Mucosa of rectum (tissue), 2 donors: ENCODE data around the gene ABI3.
A peak's percentile ranks its signal among the peaks of the same experiment; 100 is the strongest.

Experiments
- H3K27ac ChIP-seq, 2 donors: one replicate each; pipeline ENCODE4 v1.7.0; 2013; ENCODE audit warnings: inconsistent platforms in 2 of 2, low read depth in 2 of 2, low read length in 2 of 2
- H3K27me3 ChIP-seq, 2 donors: one replicate each; pipeline ENCODE4 v1.7.0; 2013; ENCODE audit warnings: low read length in 2 of 2; ENCODE audit not compliant: control insufficient read depth in 2 of 2, insufficient read depth in 2 of 2
- H3K36me3 ChIP-seq, 2 donors: one replicate each; pipeline ENCODE4 v1.7.0; 2013; ENCODE audit warnings: low read length in 2 of 2; ENCODE audit not compliant: control insufficient read depth in 2 of 2, insufficient read depth in 2 of 2
- H3K4me1 ChIP-seq, 2 donors: one replicate each; pipeline ENCODE4 v1.7.0; 2013; ENCODE audit warnings: low read length in 2 of 2, mild to moderate bottlenecking in 1 of 2; ENCODE audit not compliant: control insufficient read depth in 2 of 2, insufficient read depth in 2 of 2
- H3K4me3 ChIP-seq, 2 donors: one replicate each; pipeline ENCODE4 v1.7.0; 2013; ENCODE audit warnings: low read length in 2 of 2
- H3K9ac ChIP-seq, 2 donors: one replicate each; pipeline ENCODE4 v1.7.0; 2013; ENCODE audit warnings: low read length in 2 of 2, low read depth in 1 of 2, mild to moderate bottlenecking in 1 of 2
- H3K9me3 ChIP-seq, 2 donors: one replicate each; pipeline ENCODE4 v1.7.0; 2013; ENCODE audit warnings: low read length in 2 of 2; ENCODE audit not compliant: control insufficient read depth in 2 of 2
- donor health status: healthy.
- donor health status: Normal muscosa, but diverticular disease.

The ABI3 gene

DNA sequence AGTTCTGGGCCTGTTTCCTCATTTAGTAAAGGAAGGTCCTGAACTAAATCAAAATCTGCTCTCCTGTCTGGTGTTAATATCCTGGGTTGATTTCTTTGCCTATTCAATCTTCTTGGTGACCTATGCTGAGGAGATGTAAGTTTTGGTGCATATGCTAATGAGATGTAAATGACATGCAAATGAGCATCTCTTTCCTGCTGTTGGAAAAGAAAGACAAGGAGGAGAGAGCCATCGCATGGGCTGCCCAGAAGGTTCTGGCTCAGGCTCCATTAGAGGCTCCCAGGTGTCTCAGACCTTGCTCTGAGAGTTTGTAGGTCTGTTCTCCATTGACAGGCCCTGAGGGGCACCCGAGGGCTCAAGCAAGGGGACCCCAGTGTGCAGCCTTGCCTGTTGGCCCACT is 3.3 kb downstream of the ABI3 start:
- no peaks in the 10 kb centered on the region for H3K27me3 ChIP-seq
- H3K4me3 ChIP-seq, result peak overlapping the region; percentile 2 to 45
- H3K27ac ChIP-seq, result peak overlapping the region in 1 of 2 donors; percentile 24
- no peaks in the 10 kb centered on the region for H3K9me3 ChIP-seq
- H3K9ac ChIP-seq, result no peak overlapping the region
- H3K36me3 ChIP-seq, result no peaks in the 10 kb centered on the region
- peaks cover 26 to 30% of the 10 kb centered on the region in 2 donors for H3K4me1 ChIP-seq

DNA sequence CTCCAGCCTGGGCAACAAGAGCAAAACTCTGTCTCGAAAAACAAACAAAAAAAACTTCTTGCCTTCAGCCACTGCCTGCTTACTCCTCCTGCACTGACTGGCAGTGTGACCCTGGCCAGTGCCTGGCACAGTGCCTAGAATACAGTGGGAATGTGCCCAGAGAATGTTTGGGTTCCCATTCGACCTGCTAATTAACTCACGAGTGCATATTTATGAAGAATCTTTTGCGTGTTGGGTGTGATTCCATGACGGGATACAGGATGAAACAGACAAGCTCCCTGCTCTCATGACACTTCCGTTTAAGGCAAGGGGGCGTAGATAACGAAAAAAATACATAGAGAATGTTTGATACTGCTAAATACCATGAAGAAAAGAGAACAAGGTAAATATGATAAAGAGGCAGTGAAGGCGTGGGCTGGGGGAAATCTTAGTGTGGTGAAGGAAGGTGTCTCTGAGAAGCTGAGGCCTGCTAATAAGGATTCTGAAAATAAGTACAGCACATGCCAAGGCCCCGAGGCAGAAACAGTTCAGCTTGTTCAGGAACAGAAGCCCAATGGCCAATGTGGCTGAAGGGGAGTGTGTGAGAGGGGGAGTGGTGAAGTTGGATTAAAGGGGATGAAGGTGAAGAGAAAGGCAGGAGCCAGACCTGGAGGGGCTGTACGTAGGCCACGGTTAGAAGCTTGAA is 4.3 kb downstream of the ABI3 start:
- peak overlapping the region in 1 of 2 donors; percentile 22 for H3K4me3 ChIP-seq
- H3K27me3 ChIP-seq, result no peaks in the 10 kb centered on the region
- peak overlapping the region; percentile 2 to 19 for H3K27ac ChIP-seq
- H3K9me3 ChIP-seq, result no peaks in the 10 kb centered on the region
- H3K4me1 ChIP-seq, result peaks cover 19 to 23% of the 10 kb centered on the region in 2 donors
- no peaks in the 10 kb centered on the region for H3K36me3 ChIP-seq
- H3K9ac ChIP-seq, result no peak overlapping the region

DNA sequence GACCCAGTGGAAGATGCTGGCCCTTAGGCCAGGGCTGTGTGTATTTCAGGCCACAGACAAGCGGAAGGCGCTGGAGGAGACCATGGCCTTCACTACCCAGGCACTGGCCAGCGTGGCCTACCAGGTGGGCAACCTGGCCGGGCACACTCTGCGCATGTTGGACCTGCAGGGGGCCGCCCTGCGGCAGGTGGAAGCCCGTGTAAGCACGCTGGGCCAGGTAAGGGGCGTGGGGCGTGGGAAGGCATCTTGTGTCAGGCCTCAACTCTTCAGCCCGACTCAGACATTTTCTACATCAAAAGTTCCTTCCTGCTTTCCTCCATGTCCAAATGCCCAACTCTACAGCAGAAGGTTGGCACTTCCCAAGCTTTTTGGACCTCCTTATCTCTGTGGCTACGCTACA is 6.0 kb downstream of the ABI3 start:
- Histone ChIP-seq H3K4me1 (peaks cover 17 to 23% of the 10 kb centered on the region in 2 donors), H3K27ac (peak overlapping the region; percentile 50 to 70)

DNA sequence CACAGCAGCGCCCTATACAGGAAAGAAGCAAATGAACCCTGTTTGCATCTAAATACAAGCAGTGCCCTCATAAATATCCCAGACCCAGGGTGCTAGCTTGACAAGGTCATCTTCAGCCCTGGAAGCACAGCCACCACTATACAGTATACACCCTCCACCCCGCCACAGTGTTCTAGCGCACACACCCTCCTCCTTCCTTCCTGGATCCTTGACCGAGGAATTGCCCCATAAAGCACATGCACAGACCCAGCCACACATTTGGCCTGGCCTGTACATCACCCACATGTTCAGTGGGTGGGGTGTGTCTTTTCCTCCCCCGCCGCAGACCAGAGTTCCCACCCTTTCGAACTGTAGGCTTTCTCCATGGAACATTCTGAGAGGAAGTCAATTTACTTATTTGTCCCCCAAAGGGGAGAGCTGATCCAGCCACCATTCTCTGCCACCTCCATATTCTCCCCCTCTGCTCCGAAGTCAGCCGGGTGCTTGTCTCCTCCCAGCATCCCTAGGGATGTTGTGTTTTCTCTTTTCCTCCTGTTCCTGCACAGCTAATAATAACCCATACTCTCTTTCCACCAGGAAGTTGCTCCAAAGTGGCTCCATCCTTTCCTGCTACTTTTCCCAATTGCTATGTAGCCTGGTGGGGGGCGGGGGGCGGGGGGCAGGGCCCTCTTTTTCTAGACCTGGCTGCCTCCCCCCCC is 6.6 kb downstream of the ABI3 start:
- H3K9me3 ChIP-seq, result no peaks in the 10 kb centered on the region
- H3K9ac ChIP-seq, result no peak overlapping the region
- no peaks in the 10 kb centered on the region for H3K27me3 ChIP-seq
- no peak overlapping the region for H3K4me3 ChIP-seq
- peak overlapping the region in 1 of 2 donors; percentile 70 for H3K27ac ChIP-seq
- peaks cover 17 to 23% of the 10 kb centered on the region in 2 donors for H3K4me1 ChIP-seq
- no peaks in the 10 kb centered on the region for H3K36me3 ChIP-seq

More for the DNA sequence above, 6.0 kb downstream of the ABI3 start:
- no peaks in the 10 kb centered on the region for H3K9me3 ChIP-seq
- no peaks in the 10 kb centered on the region for H3K36me3 ChIP-seq
- H3K9ac ChIP-seq, result no peak overlapping the region
- peak overlapping the region in 1 of 2 donors; percentile 4 for H3K4me3 ChIP-seq
- H3K27me3 ChIP-seq, result no peaks in the 10 kb centered on the region

DNA sequence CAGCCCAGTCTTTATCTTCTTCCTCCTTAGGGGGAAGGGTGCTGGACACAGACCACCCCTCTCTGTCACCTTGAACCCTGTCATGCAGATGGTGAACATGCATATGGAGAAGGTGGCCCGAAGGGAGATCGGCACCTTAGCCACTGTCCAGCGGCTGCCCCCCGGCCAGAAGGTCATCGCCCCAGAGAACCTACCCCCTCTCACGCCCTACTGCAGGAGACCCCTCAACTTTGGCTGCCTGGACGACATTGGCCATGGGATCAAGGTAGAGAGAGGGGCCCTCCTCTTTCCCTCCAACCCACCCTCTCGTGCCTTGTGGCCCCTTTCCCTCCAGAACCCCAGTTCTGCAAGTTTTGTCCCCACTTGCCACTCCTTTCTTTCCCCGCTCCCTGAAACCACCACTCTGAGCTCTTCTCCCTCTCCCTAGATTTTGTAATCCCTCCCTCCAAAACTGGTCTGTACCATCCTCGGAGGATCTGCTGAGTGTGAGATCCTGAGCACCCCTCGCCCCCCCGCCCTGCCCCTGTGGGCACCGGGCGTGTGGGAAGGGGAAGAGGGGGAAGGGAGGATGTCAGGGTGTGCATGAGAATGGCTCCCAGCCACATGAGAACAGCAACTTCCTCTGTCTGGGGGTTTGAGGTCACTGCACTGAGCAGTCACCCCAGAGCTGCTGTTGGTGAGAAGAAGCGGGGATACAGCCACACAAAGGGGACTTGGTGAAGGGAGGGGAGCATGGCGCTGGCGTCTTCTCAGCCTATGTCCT is 7.3 kb downstream of the ABI3 start:
- no peak overlapping the region for H3K9ac ChIP-seq
- no peak overlapping the region for H3K4me3 ChIP-seq
- peaks cover 17 to 20% of the 10 kb centered on the region in 2 donors for H3K4me1 ChIP-seq
- no peaks in the 10 kb centered on the region for H3K36me3 ChIP-seq
- H3K27me3 ChIP-seq, result peaks cover 0 to 2% of the 10 kb centered on the region in 2 donors
- H3K9me3 ChIP-seq, result no peaks in the 10 kb centered on the region
- H3K27ac ChIP-seq, result peak overlapping the region; percentile 9 to 58

GRCh38 chr17:49218941-49219913 is 8.7 kb downstream of the ABI3 start:
- H3K27me3 ChIP-seq, result peaks cover 10 to 11% of the 10 kb centered on the region in 2 donors
- H3K4me1 ChIP-seq, result peaks cover 26 to 30% of the 10 kb centered on the region in 2 donors
- H3K9ac ChIP-seq, result no peak overlapping the region
- H3K36me3 ChIP-seq, result no peaks in the 10 kb centered on the region
- H3K27ac ChIP-seq, result peak overlapping the region in 1 of 2 donors; percentile 72
- no peaks in the 10 kb centered on the region for H3K9me3 ChIP-seq
- no peak overlapping the region for H3K4me3 ChIP-seq

DNA sequence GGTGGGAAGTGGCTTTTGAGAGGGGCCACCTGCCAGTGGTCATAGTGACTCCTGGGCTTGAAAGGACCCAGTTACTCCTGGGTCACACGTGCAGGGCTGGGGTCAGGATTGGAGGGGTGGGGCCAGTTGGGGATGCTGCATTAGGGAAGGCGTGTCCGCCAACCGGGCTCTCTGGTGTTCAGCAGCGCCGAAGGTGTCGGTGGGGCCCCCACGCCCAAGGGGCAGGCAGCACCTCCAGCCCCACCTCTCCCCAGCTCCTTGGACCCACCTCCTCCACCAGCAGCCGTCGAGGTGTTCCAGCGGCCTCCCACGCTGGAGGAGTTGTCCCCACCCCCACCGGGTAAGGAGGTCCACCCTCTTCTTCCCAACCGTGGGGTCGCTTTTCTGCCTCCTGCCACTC is 9.5 kb downstream of the ABI3 start:
- Histone ChIP-seq H3K27ac (peak overlapping the region in 1 of 2 donors; percentile 72), H3K9me3 (no peaks in the 10 kb centered on the region), H3K27me3 (peaks cover 17 to 18% of the 10 kb centered on the region in 2 donors), H3K4me3 (no peak overlapping the region), H3K36me3 (no peaks in the 10 kb centered on the region), H3K4me1 (peaks cover 29 to 32% of the 10 kb centered on the region in 2 donors), H3K9ac (no peak overlapping the region)

GRCh38 chr17:49223168-49223516 is 12.6 kb downstream of the ABI3 start:
- peaks cover 36% of the 10 kb centered on the region in 2 donors for H3K27me3 ChIP-seq
- peak overlapping the region in 1 of 2 donors; percentile 9 for H3K9ac ChIP-seq
- no peak overlapping the region for H3K4me3 ChIP-seq
- no peak overlapping the region for H3K27ac ChIP-seq
- H3K4me1 ChIP-seq, result peaks cover 15 to 16% of the 10 kb centered on the region in 2 donors
- H3K9me3 ChIP-seq, result no peaks in the 10 kb centered on the region
- no peaks in the 10 kb centered on the region for H3K36me3 ChIP-seq

GRCh38 chr17:49223517-49224197 is 13.2 kb downstream of the ABI3 start:
- Histone ChIP-seq H3K27ac (no peak overlapping the region), H3K9me3 (no peaks in the 10 kb centered on the region), H3K9ac (peak overlapping the region in 1 of 2 donors; percentile 9), H3K4me1 (peaks cover 15 to 16% of the 10 kb centered on the region in 2 donors), H3K4me3 (peak overlapping the region; percentile 27 to 52), H3K36me3 (no peaks in the 10 kb centered on the region), H3K27me3 (peaks cover 36% of the 10 kb centered on the region in 2 donors)
